HEK293 (cell line): ENCODE data around the gene SLC9A5.

Experiments
- ZBTB7A ChIP-seq: fragments of 450-650 bp; formaldehyde crosslinking; IDR thresholded peaks from 2 replicates; pipeline ENCODE4 v1.5.1; 2016; ENCODE audit warnings: low read depth, missing biosample characterization, missing genetic modification characterization
- ZFP3 ChIP-seq: fragments of 450-650 bp; formaldehyde crosslinking; IDR thresholded peaks from 2 replicates; pipeline ENCODE4 v1.5.1; 2016; ENCODE audit warnings: low read depth, missing biosample characterization, missing genetic modification characterization
- ZNF133 ChIP-seq: fragments of 450-650 bp; formaldehyde crosslinking; IDR thresholded peaks from 2 replicates; pipeline ENCODE4 v1.5.1; 2016; ENCODE audit warnings: missing biosample characterization, missing genetic modification characterization
- ZNF24 ChIP-seq: fragments of 450-650 bp; formaldehyde crosslinking; IDR thresholded peaks from 2 replicates; pipeline ENCODE4 v1.5.1; 2016; ENCODE audit warnings: missing biosample characterization, missing genetic modification characterization
- ZNF596 ChIP-seq: fragments of 450-650 bp; IDR thresholded peaks from 2 replicates; pipeline ENCODE4 v1.5.0; 2018; ENCODE audit warnings: missing biosample characterization, mild to moderate bottlenecking, missing genetic modification characterization, moderate library complexity
- ZNF777 ChIP-seq: fragments of 450-650 bp; formaldehyde crosslinking; IDR thresholded peaks from 2 replicates; pipeline ENCODE4 v1.5.1; 2017; ENCODE audit warnings: missing biosample characterization, missing genetic modification characterization, borderline replicate concordance
- TF ChIP-seq, protein P1 (sequence below): fragments of 450-650 bp; formaldehyde crosslinking; IDR thresholded peaks from 2 replicates; pipeline ENCODE4 v1.5.1; 2016; ENCODE audit warnings: missing biosample characterization, missing genetic modification characterization

DNA sequence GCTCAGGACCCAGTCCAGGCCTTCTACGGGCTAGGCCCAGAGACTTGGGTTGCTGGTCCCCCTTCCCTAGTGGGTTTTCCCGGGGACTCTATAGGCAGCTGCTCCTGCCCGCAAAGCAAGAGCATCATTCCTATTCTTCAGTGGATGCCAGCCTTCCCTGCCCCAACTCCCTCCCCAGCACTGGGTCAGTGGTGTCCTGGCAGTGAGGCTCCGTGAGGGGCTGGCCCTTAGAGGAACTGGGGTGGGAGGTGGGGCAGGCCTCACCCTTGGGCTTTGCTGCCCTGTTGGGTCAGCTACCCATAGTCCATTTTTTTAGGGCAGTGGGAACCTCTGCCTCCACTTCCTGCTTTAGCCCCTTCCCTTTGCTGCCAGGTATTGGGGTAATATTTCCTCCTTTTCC lies 22.7 kb downstream of the SLC9A5 start:
- TF ChIP-seq ZNF24, result no peak
- TF ChIP-seq, protein P1, sequence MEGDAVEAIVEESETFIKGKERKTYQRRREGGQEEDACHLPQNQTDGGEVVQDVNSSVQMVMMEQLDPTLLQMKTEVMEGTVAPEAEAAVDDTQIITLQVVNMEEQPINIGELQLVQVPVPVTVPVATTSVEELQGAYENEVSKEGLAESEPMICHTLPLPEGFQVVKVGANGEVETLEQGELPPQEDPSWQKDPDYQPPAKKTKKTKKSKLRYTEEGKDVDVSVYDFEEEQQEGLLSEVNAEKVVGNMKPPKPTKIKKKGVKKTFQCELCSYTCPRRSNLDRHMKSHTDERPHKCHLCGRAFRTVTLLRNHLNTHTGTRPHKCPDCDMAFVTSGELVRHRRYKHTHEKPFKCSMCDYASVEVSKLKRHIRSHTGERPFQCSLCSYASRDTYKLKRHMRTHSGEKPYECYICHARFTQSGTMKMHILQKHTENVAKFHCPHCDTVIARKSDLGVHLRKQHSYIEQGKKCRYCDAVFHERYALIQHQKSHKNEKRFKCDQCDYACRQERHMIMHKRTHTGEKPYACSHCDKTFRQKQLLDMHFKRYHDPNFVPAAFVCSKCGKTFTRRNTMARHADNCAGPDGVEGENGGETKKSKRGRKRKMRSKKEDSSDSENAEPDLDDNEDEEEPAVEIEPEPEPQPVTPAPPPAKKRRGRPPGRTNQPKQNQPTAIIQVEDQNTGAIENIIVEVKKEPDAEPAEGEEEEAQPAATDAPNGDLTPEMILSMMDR (tag by site-specific recombination), result no peak
- TF ChIP-seq ZFP3, result no peak
- no peak for TF ChIP-seq ZNF777
- no peak for TF ChIP-seq ZNF596
- no peak for TF ChIP-seq ZNF133 (tag by site-specific recombination)
- TF ChIP-seq ZBTB7A (tag by site-specific recombination), result no peak
